AML-193 (cell line): Measurements from ENCODE around the gene NSD1.
A peak's percentile ranks its signal among the peaks of the same experiment; 100 is the strongest.

ENCODE experiments used
- DNase-seq, 2 experiments: peaks; one replicate each; lab custom pipeline; 2025; lab: John Stamatoyannopoulos, UW

The NSD1 gene

DNA sequence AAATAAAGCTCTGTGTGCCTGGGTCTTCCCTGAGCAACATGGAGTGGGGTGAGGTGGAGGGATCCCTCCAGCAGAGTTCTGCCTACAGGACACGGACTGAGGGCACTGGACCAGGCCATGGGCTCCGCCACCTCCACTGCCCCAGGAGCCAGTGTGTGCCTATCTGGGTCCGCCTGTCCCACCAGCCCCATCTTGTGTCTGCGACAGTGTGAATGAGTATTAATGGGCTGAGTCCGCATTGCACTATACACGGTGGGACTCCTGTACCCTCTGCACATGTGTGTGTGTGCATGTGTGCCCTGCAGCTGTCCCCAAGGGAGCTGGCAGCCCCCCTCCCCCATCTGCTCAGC, 35.5 kb upstream of the NSD1 start:
- DNase-seq = no peak

DNA sequence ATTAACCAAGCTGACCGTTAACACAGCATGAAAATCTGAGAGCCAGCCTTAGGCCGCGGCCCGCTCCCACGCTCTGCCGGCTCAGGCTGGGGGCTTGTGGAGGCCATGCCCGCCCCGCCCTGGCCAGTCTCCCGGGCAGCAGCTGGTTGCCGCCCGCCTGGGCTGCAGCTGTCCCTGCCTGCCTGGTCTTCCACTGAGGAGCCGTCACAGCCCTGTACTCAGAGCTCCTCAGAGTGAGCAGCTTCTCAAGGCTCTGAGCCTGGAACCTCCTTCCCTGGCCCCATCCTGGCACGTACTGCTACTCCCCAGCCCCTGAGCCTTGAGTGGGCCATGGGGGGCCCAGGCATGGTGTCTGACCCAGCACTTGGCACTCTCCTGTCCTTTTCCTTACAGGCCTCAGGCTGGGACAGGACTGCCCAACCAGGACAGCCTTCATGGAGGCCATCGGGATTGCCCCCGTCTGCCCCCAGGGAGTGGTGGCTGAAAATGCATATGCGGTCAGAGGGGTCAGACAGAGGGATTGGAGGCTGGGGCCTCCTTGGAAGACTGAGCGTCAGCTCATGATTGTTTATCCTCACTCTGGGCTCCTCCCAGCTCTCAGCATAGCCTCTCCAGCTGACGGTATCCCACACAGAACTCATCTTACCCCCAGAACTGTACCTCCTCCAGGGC, 35.0 kb upstream of the NSD1 start:
- DNase-seq = no peak

DNA sequence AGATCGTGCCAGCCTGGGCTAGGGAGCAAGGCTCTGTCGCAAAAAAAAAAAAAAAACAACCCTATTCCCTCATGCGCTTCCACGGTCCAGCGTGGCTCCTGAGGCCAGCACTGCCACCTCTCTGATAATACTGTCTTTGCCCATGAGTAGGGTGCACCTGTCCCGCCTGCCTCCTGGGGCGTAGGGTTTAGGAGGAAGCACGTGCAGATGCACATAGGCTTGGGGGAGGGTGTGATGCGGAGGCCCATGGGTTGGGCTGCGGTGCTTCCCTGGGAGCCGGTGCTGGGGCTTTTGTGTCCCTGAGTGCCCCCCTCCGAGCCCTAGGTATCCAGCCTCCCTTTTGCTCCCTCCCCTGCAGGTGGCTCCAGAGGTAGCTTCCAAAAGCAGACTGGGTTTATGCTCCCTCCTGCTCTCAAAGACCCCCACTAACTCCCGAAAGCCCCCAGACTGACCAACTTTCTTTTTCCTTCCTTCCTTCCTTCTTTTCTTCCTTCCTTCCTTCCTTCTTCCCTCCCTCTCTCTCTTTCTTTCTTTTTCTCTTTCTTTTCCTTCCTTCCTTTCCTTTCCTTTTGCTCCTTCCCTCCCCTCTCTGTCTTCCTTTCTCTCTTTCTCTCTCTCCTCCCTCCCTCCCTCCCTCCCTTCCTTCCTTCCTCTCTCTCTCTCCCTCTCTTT, 34.0 kb upstream of the NSD1 start:
- no peak for DNase-seq

DNA sequence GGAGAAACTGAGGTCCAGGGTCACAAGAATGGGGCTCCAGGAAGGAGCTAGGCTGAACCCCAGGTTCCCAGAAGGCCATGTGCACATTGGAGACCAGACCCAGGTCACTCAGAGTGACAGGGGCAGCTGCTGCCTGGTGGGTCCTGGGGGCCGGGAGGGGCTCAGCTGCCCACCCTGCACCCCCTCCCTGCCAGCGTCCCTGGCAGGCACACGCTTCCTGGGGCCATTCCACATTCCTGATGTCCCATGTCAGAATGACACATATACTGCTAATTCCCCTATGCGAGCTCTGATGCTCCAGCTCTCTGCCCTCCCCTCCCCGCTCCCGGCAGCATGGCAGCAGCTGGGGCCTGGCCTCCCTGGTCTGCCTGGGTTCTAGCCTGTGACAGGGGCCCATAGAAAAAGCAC, 32.9 kb upstream of the NSD1 start:
- no peak for DNase-seq

DNA sequence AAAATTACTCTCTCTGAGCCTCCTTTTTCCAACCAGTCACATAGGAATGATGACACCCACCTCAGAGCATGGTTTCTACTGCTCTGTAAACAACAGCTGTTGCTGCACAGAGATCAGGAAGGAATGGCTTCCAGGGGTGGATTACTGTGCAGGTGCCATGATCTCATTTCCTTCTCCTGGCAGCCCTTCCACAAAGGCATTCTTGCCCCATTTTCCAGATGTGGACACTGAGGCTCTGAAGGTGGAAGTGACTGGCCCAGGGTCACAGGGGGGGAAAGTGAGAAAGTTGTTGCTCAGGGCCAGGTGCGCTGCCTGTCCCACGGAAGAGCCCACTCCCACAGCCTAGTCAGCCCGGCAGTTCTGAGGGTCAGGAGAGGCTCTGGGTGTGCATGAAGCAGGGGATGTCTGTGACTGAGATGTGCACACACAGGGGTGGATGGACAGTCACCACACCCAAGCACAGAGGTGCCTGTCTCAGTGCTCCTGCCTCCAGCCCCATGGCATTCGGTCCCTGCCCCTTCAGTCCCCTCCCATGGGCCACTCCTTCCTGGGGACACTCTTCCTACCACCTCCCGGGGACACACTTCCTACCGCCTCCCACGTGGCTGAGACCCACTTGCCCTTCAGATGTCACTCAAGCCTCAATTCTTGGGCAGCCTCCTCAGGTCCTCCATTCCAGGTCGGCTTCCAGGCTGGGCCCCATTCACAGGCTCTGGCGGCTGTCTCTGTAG, 29.9 kb upstream of the NSD1 start:
- no peak for DNase-seq

DNA sequence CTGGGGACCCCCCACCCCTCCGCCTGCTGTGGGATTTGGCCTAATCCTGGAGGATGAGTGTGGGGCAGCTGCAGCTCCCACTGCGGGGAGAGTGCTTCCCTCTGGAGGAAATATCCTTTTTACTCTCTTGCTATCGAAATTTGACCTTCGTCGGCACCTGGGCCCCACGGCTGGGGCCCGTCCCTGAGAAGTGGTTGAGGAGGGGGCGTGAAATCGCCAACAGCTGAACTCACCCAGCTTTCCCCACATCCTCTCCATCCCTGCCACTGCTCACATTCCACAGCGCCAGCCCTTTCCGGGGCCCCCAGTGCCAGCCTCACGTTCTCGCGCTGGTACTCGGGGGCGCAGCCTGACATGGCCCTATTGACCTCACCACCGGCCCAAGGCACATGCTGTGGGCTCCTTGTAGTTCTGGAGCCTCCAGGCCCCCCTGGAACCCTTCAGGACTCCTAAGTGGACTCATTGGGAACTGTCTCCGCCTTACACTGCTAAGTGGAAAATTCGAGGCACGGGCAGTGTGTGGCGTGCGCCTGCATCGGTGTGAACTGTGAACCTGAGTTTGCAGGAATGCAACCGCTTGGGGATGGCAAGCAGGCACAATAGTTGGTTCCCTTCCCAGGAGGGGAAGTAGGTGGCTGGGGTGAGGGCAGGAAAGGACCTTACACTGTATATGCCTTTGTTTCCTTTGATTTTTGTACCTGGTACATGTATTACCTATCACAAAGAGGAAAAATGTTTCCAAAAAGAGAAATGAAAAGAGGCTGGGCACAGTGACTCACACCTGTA, 27.7 kb upstream of the NSD1 start:
- DNase-seq = no peak

DNA sequence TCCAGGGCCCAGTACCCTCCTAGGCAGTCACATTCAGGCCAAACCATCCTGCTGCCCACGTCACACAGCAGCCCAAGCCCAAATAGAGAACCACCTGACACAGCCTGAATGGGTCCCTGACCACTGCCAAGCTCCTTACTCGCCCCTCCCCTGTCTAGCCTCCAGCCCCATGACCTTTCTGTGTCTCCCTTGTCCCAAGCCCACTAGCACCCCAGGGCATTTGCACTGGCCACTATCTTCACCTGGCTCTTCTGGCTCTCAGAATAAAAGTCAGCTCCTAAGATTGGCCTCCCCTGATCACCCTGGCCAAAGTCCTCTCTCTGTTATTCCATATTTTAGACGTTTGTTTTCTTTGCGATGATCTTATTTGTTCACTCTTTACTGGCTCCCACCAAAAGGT, 26.4 kb upstream of the NSD1 start:
- no peak for DNase-seq

DNA sequence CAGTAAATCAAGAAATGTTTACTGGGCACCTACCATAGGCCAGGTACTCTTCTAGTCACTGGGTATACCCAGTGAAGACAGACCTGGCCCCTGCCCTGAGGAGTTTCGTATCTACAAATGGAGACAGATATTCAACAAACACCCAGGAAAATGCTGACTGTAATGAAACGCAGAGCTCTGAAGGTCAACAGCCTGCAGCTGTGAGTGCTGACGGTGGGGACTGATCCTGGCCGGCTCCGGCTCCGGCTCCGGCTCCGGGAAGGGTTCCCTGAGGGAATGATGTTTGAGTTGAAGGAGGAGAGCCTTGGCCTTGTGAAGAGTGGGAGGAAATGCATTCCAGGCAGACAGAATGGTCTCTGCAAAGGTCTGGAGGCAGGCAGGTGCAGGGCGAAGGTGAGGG, 23.8 kb upstream of the NSD1 start:
- DNase-seq = no peak

DNA sequence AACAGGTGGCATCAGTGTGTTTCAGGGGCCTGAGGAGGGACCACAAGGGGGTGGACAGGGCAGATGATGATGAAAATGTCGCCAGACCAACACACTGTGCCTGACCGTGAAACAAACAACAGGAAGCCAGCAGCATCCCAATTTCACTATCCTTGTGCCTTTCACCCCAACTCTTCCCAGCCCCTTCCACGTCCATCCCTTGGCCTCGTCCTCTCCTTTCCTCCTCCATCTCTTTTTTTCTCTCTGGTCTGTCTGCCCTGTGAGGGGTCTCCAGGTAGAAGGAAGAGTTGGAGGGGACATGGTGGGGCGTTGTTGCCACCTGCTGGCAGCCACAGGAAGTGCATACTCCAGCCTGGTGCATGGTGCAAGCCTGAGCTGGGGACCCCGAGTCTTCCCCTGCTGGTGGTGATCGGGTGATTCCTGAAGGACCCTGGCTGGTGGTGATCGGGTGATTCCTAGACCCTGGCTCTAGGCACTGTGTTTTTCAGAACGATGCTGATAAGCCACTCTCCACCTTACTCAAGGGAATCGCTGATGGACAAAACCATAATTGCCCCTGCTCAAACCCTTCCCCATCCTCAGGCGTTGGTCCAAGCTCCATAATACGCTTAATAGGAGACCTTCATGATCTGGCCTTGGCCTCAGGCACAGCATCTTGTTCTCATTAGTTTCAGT, 21.7 kb upstream of the NSD1 start:
- peak; percentile 7 to 30 for DNase-seq

DNA sequence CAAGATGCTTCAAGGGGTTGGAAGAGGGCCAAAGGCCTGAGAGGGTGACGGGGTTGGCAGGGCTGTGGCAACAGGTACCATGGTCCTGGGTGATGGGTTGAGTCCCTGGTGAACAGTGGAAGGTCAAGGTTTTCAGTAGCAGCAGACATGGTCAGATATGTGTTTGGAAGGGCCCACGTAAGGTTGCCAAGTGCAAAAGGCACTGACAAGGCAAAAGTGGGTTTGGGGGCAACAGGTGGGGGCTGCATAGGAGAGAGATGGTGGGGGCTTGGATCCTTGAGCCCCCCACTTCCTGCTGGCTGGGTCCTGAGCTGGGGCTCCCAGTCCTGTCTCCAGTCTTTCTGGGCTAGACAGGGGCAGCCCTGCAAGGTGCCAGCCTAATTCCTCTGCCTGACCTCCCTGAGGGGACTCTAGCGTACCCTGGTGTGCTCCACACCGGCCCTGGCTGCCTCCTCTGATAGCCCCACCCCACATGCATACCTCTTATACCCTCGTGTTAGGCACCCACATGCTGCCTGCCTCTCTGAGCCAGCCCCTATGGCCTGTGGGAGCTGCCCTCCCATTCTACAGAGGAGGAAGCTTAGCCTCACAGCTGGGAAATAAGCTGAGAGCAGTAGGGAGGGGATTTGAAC, 20.9 kb upstream of the NSD1 start:
- no peak for DNase-seq

DNA sequence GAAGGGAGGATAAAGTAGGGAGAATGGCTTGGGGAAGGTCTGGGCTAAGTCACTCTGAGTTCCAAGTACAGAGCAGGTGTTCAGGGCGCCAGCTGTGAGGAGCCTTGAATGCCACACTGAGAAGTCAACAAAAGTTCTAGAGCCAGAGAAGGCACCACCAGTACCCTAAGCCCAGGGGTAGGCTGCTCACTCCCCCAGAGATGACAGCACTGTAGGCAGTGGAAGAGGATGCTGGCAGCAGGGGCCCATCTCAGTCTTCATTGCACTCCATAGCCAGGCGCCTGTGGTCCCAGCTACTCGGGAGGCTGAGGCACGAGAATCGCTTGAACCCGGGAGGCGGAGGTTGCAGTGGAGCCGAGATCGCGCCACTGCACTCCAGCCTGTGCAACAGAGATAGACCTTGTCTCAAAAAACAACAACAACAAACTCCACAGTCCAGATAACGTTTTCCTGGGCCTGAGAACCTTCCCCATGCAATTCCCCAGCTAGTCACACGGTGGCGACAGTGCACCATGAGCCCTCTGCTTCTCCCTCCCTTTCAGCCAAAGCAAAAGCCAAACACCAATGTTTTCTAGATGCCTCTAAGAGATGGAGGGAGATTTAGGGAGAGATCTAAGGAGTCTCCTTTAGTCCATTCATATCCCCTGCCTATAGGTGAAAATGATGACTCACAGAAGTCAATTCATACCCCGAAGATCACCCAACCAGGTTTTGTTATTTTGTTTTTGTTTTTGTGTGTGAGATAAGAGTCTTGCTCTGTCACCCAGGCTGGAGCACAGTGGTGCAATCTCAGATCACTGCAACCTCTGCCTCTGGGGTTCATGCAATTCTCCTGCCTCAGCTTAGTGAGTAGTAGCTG, 19.8 kb upstream of the NSD1 start:
- DNase-seq = peak; percentile 50 to 66

DNA sequence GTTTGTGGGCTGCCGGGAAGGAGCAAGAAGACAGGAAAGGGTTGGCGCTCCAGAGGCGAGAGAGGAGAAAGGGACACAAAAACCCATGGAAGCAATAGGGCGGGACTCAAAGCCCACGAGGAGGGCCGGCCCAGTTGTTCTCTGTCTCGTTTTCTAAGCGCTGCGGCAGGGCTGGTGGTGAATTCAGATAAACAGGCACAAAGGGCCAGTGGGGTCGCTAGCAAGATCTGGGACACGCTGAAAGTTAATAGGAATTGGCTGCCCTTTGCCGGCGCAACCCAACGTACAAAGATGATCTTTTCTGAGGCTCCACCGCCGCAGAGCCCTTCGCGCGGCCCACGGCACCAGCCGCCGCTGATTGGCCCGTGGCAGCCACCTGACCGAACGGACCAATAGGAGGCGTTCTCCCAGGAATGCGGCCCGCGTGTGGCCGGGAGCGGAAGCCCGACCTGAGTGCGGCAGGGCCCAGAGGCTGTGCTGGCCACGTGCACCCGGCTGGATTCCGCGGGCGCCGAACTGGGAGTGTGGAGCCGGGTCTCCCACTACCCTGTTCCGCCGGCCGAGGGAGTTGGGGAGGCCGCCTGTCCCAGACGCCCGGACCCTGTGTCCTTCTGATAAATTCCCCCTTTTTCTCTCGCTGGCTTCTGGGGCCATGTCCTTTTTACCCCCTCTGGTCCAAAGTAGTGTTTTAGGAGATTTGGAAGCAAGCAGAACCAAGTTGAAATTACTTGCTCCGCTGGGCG, 16.8 kb upstream of the NSD1 start:
- no peak for DNase-seq

DNA sequence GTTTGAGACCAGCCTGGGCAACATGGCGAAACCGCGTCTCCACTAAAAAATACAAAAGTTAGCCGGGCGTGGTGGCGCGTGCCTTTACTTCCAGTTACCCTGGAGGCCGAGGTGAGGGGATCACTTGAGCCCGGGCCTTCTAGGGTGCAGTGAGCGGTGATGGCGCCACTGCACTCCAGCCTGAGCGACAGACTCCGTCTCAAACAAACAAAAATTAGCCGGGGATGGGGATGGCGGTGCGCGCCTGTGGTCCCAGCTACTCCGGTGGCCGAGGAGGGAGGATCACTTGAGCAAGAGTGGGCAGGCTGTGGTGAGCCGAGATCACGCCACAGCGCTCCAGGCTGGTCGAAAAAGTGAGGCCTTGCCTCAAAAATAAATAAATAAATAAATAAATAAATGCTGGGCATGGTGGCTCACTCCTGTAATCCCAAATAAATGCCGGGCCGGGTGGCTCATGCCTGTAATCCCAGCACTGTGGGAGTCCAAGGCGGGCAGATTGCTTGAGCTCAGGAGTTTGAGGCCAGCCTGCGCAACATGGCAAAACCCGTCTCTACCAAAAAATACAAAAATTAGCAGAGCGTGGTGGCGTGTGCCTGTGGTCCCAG, 16.0 kb upstream of the NSD1 start:
- DNase-seq = no peak

DNA sequence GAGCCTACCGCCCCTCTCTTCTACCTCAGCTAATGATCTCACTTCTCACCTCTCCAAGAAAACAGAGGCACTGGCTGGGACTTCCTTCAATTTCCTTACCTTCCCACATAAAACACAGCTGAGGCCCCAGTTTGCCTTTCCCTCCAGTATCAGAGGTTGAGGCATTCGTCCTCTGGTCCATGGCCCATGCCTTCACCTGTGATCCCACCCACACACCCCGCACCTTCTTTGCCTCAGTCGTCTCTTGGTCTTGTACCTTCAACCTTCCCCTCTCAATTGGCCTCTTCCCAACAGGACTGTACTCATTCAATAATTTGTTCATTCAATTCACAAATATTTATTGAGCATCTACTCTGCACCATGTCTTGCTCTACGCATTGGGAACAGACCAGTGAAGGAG, 11.0 kb upstream of the NSD1 start:
- DNase-seq = no peak

DNA sequence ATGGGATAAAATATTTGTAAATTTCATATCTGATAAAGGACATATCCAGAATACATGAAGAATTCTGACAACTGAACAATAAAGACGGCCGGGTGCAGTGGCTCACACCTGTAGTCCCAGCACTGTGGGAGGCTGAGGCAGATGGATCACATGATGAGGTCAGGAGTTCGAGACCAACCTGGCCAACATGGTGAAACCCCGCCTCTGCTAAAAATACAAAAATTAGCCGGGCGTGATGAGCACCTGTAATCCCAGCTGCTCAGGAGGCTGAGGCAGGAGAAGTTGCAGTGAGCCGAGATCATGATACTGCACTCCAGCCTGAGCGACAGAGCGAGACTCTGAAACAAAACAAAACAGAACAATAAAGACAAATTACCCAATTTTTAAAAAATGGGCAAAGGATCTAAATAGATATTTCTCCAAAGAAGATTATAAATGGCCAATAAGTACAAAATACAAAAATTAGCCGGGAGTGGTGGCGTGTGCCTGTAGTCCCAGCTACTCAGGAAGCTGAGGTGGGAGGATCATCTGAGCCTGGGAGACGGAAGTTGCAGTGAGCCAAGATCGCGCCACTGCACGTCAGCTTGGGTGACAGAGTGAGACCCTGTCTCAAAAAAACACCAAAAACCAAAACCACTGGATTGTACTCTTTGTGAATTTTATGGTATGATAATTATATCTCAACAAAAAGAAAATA, 9.6 kb upstream of the NSD1 start:
- DNase-seq = no peak

DNA sequence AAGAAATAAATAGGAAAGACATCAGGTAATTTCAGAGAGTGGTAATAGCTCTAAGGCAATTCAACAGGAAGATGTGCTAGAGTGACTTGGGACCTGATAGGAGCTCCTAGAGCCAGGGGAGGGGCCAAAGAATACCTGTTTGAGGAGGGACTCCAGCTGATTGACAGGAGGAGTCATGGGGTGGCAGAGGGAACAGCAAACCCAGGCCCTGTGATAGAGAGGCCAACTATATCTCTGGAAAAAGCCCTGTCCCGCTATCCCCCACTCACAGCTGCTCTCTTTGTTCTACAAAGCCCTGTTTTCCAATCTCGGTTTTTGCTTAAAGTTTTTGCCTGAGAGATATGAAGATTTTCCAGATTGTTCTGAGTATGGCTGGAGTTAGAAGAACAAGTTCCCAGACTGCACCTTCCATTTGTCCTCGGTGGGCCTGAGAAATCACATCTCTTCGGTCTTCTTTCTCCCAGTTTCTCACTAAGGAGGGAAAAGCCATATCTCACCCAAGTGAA, 9.0 kb upstream of the NSD1 start:
- no peak for DNase-seq

DNA sequence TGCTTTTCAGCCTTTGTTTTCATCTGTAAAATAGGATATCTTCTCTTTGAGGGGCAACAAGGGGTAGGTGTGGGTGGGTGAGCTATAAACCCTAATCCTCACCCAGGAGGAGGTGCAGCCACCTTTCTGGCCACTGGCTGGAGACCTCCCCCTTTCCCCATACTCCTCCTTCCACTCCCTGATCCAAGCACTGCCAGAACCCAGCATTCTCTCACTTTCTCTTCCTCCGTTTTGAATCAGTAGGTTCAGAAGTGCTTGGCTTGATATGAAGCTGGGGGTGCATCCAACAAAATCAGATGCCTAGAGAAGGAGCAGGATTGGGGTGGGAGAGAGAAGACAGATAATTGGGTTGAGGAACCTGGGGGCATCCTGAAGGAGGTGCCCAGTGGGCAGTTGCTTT, 6.8 kb upstream of the NSD1 start:
- no peak for DNase-seq

DNA sequence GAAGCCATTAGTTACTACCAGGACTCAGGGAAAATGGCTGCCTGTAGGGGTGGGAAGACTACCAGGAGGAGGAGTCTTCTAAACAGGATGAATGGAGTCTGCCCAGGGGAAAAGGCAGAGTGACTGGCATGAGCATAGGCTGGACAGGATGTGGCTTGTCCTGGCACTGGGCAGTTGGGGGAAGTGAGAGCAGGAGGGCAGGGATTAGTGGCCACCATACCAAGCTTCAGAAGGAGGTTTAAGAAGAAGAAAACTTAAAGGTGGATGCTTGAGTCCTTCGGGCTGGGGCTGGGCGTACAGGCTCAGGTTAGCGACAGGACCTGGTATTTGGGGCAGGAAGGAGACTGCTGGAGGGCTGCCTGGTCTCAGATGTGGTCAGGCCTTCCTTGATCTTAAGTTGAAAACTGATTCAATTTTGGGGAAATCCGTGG, 5.0 kb upstream of the NSD1 start:
- DNase-seq = no peak
